Skeletal muscle satellite cell (primary cell): ENCODE data around the gene NDUFS5.
A peak's percentile ranks its signal among the peaks of the same experiment; 100 is the strongest.

ENCODE experiments used
- H3K27me3 ChIP-seq: 2 replicates; pipeline ENCODE4 v1.7.0; 2013; ENCODE audit warnings: low read length; ENCODE audit not compliant: control insufficient read depth, insufficient read depth
- H3K36me3 ChIP-seq: 2 replicates; pipeline ENCODE4 v1.7.0; 2013; ENCODE audit warnings: mild to moderate bottlenecking, control low read depth, low read length; ENCODE audit not compliant: insufficient read depth
- H3K4me1 ChIP-seq: 2 replicates; pipeline ENCODE4 v1.7.0; 2013; ENCODE audit warnings: low read length; ENCODE audit not compliant: control insufficient read depth, insufficient read depth
- H3K4me2 ChIP-seq: 2 replicates; pipeline ENCODE4 v1.7.0; 2013; ENCODE audit warnings: mild to moderate bottlenecking, low read length
- H3K4me3 ChIP-seq: 2 replicates; pipeline ENCODE4 v1.7.0; 2013; ENCODE audit warnings: low read length
- H3K9ac ChIP-seq: 2 replicates; pipeline ENCODE4 v1.7.0; 2013; ENCODE audit warnings: mild to moderate bottlenecking, low read depth, low read length, moderate library complexity
- H3K9me3 ChIP-seq: replicated peaks from 2 replicates; pipeline ENCODE4 v1.7.0; 2013; ENCODE audit warnings: mild to moderate bottlenecking, control low read depth, low read length

NDUFS5 gene

DNA sequence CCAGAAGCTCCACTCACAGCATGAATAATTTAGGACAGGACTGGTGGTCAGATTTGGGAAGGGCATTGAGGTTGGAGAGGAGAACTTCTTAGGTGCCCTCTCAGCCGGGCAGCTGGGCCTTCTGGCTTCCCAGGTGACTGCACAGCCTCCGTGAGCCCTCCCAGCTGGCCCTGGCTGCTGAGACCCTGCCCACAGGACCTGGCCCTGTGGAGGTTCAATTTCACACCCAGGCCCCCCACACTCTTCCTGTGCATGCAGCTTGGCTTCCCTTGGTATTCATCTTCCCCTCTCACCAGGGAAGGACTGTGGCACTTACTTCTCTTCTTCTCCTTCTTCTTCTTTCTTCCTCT is 50.6 kb downstream of the NDUFS5 start:
- H3K27me3 ChIP-seq, result no peaks in the 10 kb centered on the region
- no peak overlapping the region for H3K4me3 ChIP-seq
- no peaks in the 10 kb centered on the region for H3K36me3 ChIP-seq
- H3K4me2 ChIP-seq, result peak overlapping the region; percentile 28
- H3K9ac ChIP-seq, result no peak overlapping the region
- H3K4me1 ChIP-seq, result peaks cover 13% of the 10 kb centered on the region
- no peaks in the 10 kb centered on the region for H3K9me3 ChIP-seq

- peak overlapping the region; percentile 71 for H3K4me2 ChIP-seq
- no peaks in the 10 kb centered on the region for H3K9me3 ChIP-seq
- no peaks in the 10 kb centered on the region for H3K36me3 ChIP-seq
- no peak overlapping the region for H3K4me3 ChIP-seq
- H3K27me3 ChIP-seq, result peaks cover 24% of the 10 kb centered on the region
- peaks cover 13% of the 10 kb centered on the region for H3K4me1 ChIP-seq
- H3K9ac ChIP-seq, result no peak overlapping the region
These were observed 54.2 kb downstream of the NDUFS5 start for GRCh38 chr1:39080269-39080826.

- H3K4me3 ChIP-seq, result peak overlapping the region; percentile 54
- H3K9me3 ChIP-seq, result no peaks in the 10 kb centered on the region
- H3K27me3 ChIP-seq, result peaks cover 24% of the 10 kb centered on the region
- H3K4me2 ChIP-seq, result peak overlapping the region; percentile 71
- no peaks in the 10 kb centered on the region for H3K36me3 ChIP-seq
- no peak overlapping the region for H3K9ac ChIP-seq
- peaks cover 12% of the 10 kb centered on the region for H3K4me1 ChIP-seq
These were observed 54.7 kb downstream of the NDUFS5 start for GRCh38 chr1:39080831-39081270.

DNA sequence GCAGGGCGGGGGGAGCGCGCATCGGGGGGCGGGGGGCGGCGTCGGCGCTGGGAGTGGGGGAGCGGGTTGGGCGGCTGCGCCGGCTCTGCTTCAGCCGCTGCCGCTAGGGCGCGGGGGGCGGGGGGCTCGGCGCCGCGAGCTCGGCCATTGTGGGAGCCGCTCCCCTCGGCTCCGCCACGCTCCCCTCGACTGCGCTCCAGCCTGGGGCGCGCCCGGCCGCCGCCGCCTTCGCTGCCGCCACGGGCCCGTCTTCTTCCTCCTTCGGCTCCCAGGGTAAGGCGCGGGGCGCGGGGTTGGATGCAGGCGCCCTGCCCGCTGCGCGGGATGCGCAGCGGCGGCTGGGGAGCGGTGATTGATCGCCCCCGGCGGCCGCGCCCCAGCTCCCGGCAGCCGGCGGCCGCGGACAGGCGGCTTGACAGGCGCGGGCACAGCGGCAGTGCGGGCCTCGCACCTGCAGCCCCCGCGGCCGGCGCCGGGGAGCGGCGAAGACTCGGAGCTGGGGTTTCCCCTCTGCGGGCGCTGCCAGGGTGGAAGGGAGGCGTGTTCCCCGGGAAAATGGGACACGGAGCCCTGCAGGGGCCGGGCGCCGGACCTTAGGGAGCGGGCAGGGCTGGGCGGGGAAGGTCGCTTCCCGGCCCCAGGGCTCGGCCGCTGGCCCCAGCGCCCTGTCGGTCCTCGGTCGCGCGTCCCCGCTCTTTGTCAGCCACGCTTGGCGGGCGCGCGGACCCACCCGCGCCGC is 55.3 kb downstream of the NDUFS5 start:
- Histone ChIP-seq H3K4me3 (peak overlapping the region; percentile 74), H3K9ac (peak overlapping the region; percentile 47), H3K27me3 (peaks cover 24% of the 10 kb centered on the region), H3K4me2 (peak overlapping the region; percentile 95), H3K9me3 (no peaks in the 10 kb centered on the region), H3K36me3 (no peaks in the 10 kb centered on the region), H3K4me1 (peaks cover 10% of the 10 kb centered on the region)

DNA sequence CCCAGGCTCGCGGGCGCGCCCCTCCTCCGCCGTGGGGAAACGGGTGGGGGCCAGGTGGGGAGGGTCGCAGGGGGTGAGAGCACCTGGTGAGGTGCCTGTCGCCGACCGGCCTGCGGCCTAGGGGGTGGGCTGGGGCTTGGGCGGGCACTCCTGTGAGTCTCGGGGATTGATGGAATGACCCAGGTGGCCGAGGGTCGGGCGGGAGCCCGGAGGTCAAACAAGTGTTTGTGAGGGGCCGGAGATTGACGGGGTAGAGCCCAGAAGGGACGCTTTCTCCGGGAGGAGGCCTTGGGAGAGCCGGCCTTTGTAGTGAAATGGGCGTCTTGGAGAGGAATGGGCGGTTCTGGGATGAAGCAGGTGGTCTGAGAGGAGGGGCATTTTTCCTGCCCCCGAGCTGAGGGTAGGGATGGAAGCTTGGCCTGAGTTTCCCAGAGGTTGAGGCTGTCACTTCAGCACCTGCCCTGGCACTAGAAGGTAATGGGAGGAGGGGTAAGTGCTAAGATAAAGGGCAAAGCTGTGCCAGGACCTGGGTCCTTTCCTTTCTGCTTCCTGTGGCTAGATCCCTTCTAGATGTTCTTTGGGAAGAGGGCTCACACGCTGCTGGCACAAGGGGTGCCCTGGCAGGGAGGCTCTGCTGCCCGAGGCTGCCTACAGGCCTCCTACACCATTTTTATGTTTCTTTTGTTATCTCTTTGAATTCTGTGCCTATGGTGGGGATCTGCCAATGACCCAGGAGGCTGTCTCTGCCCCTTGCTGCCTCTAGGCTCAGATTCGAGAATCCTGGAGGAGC is 56.1 kb downstream of the NDUFS5 start:
- Histone ChIP-seq H3K4me1 (peaks cover 11% of the 10 kb centered on the region), H3K27me3 (peaks cover 24% of the 10 kb centered on the region), H3K4me3 (peak overlapping the region; percentile 74), H3K9ac (no peak overlapping the region), H3K9me3 (no peaks in the 10 kb centered on the region), H3K36me3 (no peaks in the 10 kb centered on the region), H3K4me2 (peak overlapping the region; percentile 95)

GRCh38 chr1:39082811-39083576 is 56.8 kb downstream of the NDUFS5 start:
- Histone ChIP-seq H3K4me2 (no peak overlapping the region), H3K4me1 (peaks cover 14% of the 10 kb centered on the region), H3K4me3 (no peak overlapping the region), H3K36me3 (no peaks in the 10 kb centered on the region), H3K27me3 (peaks cover 24% of the 10 kb centered on the region), H3K9ac (no peak overlapping the region), H3K9me3 (no peaks in the 10 kb centered on the region)

DNA sequence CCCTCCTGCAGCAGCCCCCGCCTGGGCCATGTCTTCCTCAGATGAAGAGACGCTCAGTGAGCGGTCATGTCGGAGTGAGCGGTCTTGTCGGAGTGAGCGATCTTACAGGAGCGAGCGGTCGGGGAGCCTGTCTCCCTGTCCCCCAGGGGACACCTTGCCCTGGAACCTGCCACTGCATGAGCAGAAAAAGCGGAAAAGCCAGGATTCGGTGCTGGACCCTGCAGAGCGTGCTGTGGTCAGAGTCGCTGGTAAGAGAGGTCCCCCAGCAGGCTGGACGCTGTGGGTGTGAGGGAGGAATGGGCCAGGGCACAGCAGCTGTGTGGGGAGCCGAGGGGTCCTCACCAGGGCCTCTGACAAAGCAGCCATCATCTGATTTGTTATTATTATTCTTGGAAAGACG is 58.0 kb downstream of the NDUFS5 start:
- H3K27me3 ChIP-seq, result peaks cover 24% of the 10 kb centered on the region
- H3K4me1 ChIP-seq, result peaks cover 14% of the 10 kb centered on the region
- no peak overlapping the region for H3K4me2 ChIP-seq

More for the DNA sequence above, 58.0 kb downstream of the NDUFS5 start:
- Histone ChIP-seq H3K9me3 (no peaks in the 10 kb centered on the region), H3K4me3 (no peak overlapping the region), H3K9ac (no peak overlapping the region), H3K36me3 (no peaks in the 10 kb centered on the region)
